GM18873 (cell line): ENCODE measurements around the gene ACOX3.

Experiments
- ATAC-seq: cut with Tn5 transposase; IDR thresholded peaks from one replicate; pipeline ENCODE4 v1.9.1; 2021; ENCODE audit warnings: mild to moderate bottlenecking, moderate library complexity, moderate number of reproducible peaks; ENCODE audit not compliant: unreplicated experiment, low FRiP score

ACOX3 gene

GRCh38 chr4:8328866-8329559 is 111.5 kb downstream of the ACOX3 start:
- ATAC-seq = no peak

- ATAC-seq = no peak
These were observed 112.1 kb downstream of the ACOX3 start for GRCh38 chr4:8328456-8328855.

- no peak for ATAC-seq
These were observed 114.3 kb downstream of the ACOX3 start for GRCh38 chr4:8326206-8326605.

- ATAC-seq = no peak
These were observed 115.1 kb downstream of the ACOX3 start for GRCh38 chr4:8325291-8325973.

- ATAC-seq = no peak
These were observed 115.8 kb downstream of the ACOX3 start for GRCh38 chr4:8324640-8325239.

- ATAC-seq = no peak
These were observed 116.5 kb downstream of the ACOX3 start for GRCh38 chr4:8323947-8324555.

- ATAC-seq = no peak
These were observed 117.5 kb downstream of the ACOX3 start for GRCh38 chr4:8322794-8323704.

- no peak for ATAC-seq
These were observed 118.8 kb downstream of the ACOX3 start for GRCh38 chr4:8321771-8322170.

GRCh38 chr4:8321220-8321619 is 119.3 kb downstream of the ACOX3 start:
- ATAC-seq = no peak

- no peak for ATAC-seq
These were observed 120.2 kb downstream of the ACOX3 start for GRCh38 chr4:8320386-8320750.

- ATAC-seq = no peak
These were observed 120.7 kb downstream of the ACOX3 start for GRCh38 chr4:8319731-8320385.

GRCh38 chr4:8319061-8319460 is 121.5 kb downstream of the ACOX3 start:
- no peak for ATAC-seq

- ATAC-seq = no peak
These were observed 122.0 kb downstream of the ACOX3 start for GRCh38 chr4:8318509-8318908.

- no peak for ATAC-seq
These were observed 123.0 kb downstream of the ACOX3 start for GRCh38 chr4:8317474-8317873.

- ATAC-seq = no peak
These were observed 123.6 kb downstream of the ACOX3 start for GRCh38 chr4:8316911-8317351.
